GM12892 (cell line): ENCODE data around the gene RAB29.

Source experiments
- POLR2A ChIP-seq: IDR thresholded peaks from 2 replicates; pipeline ENCODE4 v1.6.1; 2011; ENCODE audit warnings: low read depth, low read length, control low read depth
- POLR2AphosphoS5 ChIP-seq: IDR thresholded peaks from 2 replicates; pipeline ENCODE4 v1.6.1; 2011; ENCODE audit warnings: low read depth, low read length, control low read depth
- TAF1 ChIP-seq: IDR thresholded peaks from 2 replicates; pipeline ENCODE4 v1.6.1; 2011; ENCODE audit warnings: low read depth, mild to moderate bottlenecking, control low read depth, low read length, borderline replicate concordance

DNA sequence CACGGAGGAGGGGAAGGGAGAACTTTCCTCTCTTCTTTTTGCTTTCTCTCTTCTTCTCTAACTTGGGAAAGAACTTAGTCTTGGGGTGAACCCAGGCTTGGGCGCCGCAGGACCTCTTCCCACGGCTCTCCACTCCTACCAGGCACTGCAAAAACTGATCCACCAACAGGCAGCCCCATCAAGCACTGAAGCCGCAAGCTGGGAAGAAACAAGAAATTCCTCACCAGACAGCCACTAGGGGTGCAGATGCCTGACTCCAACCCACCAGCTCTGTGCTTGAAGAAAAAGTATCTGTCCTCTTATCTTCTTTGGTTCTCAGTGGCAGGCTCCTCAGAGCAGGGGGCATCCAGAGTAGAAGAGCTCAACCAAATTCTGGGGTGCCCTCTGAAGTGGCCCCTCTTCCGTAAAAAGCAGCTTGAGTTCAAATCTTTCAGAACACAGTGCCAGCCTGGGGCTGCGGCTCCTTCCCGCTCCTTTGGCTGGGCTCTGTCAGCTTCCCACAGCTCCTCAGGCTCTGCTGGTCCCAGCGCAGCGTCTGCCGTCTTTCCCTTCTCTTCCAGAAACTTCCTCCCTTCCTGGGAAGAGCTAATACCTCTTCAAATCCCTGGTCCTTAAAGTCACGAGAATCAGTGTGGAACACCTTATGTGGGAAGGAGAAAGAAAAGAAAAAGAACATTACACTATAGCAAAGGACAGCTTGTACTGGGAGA, 35.3 kb upstream of the RAB29 start:
- TF ChIP-seq POLR2A, result no peak
- no peak for TF ChIP-seq POLR2AphosphoS5
- no peak for TF ChIP-seq TAF1
